Stimulated activated CD8-positive, alpha-beta memory T cell treated with anti-CD3 and anti-CD28 coated beads, Interleukin-4, amount 100 ng/mL, for 24 hours (primary cell): Measurements from ENCODE around the gene TOMM34.

ENCODE experiments used
- DNase-seq: peaks from one replicate; pipeline ENCODE4 v3.0.0-alpha.2; 2020; ENCODE audit warnings: low read depth

TOMM34 gene, protein sequence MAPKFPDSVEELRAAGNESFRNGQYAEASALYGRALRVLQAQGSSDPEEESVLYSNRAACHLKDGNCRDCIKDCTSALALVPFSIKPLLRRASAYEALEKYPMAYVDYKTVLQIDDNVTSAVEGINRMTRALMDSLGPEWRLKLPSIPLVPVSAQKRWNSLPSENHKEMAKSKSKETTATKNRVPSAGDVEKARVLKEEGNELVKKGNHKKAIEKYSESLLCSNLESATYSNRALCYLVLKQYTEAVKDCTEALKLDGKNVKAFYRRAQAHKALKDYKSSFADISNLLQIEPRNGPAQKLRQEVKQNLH

DNA sequence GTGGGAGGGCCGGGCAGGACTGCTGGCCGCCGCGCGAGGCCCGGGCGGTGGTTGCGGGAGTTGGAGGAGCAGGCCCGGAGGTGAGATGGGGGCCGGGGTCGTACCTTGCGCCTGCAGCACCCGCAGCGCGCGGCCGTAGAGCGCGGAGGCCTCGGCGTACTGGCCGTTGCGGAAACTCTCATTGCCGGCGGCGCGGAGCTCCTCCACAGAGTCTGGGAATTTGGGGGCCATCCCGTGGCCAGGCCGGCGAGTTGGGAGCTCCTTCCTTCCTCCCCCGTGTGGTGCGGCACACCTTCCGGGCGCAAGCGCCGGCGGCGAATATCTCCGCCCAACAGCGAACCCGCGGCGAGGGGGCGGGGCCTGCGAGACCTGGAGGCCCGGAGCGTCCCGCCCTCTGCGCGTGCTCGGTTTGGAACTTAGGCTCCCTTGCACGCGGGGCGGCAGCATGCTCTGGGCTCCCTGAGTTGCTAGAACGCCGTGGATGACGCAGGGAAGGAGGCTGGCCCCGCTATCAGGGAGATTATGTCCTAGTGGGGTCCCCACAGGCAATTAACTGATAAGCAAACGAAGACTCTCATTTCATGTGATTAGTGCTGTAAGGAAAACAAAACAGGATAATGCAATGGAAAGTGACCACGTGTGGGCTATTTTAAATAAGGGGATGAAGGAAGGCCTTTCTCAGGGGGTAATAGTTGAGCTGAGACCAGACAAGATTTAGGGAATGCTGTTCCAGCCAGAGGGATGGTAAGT is at the start of gene TOMM34:
Gene TOMM34, minus strand, starts transcription at position 295 of the 750 bp plus-strand sequence. Its CDS starts 64 bp downstream, at position 231.
- DNase-seq, result peak; percentile 94

DNA sequence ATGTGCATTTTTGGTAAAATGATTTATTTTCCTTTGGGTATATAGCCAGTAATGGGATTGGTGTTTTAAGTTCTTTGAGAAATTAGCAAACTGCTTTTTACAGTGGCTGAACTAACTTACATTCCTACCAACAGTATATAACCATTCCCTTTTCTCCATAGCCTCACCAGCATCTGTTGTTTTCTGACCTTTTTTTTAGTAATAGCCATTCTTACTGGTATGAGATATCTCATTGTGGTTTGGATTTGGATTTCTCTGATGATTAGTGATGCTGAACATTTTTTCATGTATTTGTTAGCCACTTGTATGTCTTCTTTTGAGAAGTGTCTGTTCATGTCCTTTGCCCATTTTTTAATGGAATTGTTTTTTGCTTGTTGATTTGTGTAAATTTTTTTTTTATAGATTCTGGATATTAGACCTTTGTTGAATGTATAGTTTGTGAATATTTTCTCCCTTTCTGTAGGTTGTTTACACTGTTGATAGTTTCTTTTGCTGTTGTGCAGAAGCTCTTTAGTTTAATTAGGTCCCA is 48.4 kb upstream of the TOMM34 start:
- no peak for DNase-seq

DNA sequence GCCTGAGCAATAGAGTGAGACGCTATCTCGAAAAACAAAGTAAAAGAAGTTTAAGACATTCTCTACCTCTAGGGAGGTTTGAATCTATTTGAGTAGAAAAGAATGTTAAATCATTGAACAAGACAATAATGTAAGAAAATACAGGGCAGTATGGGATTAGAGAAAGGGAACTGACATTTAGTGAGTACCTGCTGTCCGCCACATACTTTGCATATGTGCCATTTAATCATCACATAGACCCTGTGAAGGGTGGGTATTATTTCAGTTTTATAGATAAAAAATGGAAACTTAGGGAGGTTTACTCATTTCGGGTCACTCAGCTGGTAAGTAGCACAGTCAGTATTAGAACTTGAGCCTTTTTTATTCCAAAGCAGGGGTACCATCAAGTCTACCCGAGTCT is 37.5 kb upstream of the TOMM34 start:
- DNase-seq, result no peak

DNA sequence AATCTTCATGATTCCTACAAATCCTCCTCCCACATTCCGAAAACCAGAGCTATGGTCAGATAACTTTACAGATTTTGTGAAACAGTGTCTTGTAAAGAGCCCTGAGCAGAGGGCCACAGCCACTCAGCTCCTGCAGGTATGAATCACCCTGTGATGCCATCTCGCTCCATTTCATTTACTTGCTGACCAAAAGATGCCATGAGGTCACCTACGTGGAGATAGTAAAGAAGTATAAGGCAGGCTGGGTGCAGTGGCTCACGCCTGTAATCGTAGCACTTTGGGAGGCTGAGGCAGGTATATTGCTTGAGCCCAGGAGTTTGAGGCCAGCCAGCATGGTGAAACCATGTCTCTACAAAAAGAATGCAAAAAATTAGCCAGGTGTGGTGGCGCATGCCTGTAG is 37.0 kb upstream of the TOMM34 start:
- DNase-seq, result no peak

DNA sequence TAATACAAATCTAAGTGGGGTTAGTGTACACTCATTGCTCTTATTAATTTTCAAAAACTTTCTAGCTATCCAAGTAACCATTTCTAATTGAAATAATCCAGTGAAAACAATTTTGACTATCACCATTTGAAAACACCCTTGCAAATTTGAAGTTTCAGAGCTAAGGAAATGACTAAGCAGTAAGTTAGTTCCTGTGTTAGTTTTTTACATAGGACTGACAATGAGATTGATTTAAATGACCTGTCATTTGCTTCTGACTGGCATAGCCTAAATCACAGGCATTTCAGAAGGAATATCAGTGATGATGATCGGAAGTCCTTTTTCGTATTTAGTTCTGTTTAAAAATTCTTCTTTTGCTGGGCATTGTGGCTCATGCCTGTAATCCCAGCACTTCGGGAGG is 33.1 kb upstream of the TOMM34 start:
- no peak for DNase-seq

DNA sequence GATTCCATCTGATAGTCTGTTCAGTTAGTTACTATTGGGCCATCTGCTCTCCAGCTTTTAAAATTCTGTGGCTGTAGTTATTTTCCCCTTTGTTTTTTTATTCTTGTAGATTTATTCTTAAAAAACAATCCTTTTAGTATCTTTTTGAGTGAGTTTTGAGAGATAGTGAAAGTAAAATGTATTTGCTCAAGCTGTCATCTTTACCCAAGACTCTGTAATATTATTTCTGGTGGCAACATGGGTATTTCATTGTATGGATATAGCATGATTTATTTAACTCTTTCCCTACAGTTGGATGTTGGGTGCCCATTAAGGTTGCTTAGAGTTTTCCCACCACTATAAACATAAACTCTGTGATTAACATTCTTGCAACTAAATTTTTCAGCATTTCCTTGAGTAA is 30.8 kb upstream of the TOMM34 start:
- DNase-seq, result no peak

DNA sequence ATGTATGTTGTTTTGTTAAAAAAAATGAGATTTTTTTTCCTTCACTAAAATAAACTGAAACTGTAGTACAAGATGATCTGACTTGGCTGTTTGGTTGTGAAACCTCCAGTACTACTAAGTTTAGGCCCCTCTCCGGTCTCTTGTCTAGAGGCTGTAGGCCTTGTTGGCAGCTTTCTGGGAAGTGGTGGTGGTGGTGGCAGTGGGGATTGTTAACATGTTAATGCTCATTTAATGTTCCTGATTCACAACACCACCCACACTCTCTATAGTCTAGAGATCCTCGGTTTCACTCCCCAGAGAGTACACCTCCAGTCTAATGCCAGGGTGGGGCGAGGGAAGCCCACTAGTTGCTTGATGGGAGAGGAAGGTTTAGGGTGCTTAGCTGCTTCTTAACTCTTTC is 30.2 kb upstream of the TOMM34 start:
- DNase-seq, result peak; percentile 30

DNA sequence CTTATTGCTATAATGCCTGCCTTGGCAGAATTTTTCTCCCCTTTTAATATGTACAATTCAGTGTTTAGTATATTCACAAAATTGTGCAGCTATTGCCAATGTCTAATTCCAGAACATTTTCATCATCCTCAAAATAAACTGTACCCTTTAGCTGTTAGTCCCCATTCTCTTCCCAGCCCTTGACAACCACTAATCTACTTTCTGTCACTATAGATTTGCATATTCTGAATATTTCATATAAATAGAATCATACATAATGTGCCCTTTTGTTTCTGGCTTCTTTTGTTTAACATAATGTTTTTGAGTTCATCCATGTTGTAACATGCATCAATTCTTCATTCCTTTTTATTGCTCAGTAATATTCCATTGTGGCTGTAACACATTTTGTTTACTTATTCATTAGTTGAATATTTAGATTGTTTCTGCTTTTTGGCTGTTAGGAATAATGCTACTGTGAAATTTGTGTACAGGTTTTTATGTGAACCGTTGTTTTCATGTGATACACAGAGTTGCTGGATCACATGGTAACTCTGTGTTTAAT is 28.5 kb upstream of the TOMM34 start:
- DNase-seq, result no peak

DNA sequence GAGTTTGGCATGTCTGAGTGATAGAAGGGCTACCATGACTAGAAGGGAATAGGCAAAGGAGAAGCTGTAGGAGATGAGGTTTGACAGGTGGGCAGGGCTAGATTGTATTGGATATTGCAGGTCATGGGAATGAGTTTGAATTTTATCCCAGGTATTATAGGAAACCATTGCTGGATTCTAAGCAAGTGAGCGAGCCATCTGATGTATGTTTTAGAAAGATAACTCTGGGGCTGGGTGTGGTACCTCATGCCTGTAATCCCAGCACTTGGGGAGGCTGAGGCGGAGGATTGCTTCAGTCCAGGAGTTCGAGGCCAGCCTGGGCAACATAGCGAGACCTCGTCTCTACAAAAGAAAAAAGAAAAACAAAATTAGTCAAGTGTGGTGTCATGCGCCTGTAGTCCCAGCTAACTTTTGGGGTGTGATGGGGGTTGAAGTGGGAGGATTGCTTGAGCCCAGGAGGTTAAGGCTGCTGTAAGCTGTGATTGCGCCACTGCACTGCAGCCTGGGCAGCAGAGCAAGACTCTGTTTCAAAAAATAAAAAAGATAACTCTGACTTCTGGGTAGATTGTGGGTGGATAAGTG is 23.0 kb upstream of the TOMM34 start:
- DNase-seq, result no peak

DNA sequence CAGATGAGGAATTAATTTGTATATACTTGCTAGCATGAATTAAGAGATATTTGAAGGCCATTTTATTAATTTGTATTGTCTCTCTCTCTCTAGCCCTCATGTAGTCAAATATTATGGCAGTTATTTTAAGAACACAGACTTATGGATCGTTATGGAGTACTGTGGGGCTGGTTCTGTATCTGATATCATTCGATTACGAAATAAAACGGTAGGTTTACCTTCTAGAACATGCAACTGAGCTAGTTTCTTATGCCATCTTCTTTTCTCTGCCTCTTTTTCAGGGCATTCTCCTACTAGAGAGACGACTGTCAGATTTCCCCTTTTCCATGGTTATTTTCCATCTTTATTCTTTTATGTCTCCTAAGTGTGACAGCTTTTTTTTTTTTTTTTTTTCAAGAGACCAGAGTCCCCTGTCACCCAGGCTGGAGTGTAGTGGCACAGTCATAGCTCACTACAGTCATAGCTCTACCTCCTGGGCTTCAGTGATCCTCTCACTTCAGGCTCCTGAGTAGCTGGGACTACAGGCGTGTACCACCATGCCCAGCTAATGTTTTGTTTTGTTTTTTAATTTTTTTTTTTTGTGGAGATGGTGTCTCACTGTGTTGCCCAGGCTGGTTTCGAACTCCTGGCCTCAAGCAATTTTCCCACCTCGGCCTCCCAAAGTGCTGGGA is 21.7 kb upstream of the TOMM34 start:
- no peak for DNase-seq

DNA sequence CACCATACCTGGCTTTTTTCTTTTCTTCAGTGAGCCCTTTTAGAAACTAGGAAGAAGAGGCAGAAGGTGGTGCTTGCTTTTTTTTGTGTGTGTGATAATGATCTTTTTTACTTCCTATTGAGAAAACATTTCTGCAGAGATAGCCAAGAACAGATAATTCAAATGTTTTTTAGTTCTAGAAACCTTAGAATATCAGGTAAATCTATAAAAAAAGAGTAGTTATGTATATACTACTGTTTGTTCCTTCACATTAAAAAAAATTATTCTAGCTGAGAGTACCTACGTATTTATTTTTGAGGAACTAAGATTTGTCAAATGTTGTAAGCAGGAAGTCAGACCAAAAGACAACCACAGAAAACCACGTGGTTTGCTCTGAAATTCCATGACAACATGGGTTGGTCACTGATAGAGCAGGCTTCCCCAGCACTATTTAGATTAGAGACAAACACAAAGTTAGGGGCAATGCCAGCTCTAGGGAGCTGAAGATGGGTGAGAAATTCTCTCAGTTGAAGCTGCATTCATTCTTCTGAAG is 19.0 kb upstream of the TOMM34 start:
- peak; percentile 41 for DNase-seq

DNA sequence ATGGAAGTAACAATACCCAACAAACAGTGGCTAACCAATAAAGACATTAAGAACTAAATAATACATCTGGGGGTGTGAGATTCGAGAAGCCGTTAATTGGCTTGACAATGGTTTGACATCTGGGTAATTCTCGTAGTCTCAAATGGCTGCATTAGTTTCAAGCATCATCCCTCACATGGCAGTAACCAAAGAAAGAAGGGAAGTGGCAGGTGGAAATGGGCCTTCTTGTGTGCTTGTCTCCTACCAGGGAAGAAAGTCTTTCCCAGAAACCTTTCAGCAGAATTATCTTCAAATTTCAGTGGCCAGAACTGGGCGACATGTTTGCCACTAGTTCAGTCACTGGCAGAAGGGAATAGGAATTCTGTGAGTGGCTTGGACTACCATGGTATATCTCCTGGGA is 16.5 kb upstream of the TOMM34 start:
- no peak for DNase-seq

DNA sequence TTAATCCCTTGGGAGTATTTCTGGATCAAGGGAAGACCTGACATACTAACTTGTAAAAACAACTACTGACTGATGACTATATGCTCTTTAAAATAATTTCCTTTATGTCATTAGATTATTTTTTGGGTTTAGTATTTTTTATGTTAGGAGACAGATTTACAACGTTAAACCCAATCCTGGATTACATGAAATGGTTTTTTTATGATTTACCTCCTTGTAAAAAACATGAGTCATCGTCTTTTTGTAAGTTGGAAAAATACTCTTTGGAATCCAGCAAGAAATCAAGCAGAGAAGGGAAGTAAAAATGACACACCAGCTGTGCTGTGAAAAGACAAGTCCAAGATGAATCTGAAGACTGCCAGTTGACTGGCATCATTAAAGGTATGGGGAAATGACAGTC is 12.9 kb upstream of the TOMM34 start:
- DNase-seq, result no peak

DNA sequence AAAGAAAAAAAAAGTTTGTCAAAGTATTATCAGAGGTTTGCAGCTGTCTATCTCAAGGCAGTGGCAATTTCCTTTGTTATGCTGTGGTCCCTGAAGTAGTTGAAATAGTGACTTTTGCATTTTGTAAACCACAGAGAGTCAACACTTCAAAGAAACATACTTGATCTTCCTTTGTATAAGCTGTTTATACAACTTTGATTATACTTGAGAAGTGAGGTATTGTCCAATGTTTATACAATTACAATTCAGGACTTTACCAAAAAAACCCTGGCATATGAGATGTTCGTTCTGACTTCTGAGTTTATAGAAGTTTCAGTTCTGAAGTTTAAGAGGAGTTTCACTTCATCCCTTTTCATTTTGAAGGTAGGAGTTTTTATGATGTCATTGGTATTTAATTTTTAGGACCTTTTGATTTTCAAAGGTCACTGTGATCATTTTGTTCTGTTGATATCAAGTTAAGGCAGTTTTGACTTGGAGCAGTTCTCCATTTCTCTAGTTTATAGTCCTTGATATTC is 10.1 kb upstream of the TOMM34 start:
- no peak for DNase-seq

DNA sequence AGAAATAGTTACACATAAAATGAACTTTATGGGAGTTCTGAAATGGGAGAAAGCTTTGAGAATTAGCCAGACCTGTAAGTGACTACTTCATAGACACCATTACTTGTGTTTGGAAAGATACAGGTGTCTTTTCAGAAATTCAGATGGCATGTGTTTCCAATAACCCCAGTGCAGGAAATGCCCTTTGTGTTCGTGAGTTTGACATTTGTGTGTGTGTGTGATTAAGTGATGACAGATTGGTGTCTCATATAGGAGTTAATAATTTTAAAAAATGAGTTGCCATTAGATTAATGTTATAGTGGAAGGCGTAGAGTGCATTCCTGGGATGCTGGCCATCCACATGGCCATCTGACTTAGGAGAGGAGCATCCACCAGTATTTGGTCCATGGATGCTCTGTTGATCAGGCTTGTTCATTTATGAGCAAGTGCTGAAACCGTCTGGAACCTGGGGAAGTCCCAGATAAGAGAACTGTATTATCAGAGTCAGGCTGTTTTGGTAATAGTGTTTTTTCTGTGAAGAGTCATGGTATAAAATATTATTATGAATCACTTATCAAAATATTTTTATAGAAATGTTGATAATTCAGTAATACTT is 9.2 kb upstream of the TOMM34 start:
- no peak for DNase-seq

DNA sequence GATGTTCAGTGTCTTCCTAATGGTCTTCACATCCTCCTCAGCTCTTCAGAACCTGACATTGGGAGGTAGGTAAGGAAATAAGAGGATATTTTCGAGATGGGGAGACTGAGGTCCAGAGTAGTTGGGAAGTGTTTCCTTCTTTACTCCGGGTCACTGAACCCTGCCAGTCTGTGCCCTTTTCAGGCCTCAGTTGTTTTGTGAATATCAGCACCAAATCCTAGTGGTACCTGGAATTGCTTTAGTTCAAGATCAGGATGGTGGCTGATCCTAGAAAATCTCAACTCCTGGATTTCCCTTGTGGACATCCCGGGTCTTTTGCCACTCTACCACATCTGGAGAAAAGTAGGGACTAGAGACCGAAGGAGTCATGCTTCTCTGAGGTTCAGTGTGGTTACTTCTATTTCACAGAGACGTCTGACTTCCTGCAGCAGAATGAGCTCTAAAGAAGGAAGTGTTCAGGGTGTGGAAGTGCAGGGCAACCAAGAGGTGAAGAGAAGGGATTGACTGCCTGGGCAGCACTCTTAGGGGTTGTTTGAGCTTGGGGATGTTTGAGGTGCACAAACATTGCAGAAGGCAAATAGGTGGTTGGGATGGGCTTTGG is 7.1 kb upstream of the TOMM34 start:
- no peak for DNase-seq

DNA sequence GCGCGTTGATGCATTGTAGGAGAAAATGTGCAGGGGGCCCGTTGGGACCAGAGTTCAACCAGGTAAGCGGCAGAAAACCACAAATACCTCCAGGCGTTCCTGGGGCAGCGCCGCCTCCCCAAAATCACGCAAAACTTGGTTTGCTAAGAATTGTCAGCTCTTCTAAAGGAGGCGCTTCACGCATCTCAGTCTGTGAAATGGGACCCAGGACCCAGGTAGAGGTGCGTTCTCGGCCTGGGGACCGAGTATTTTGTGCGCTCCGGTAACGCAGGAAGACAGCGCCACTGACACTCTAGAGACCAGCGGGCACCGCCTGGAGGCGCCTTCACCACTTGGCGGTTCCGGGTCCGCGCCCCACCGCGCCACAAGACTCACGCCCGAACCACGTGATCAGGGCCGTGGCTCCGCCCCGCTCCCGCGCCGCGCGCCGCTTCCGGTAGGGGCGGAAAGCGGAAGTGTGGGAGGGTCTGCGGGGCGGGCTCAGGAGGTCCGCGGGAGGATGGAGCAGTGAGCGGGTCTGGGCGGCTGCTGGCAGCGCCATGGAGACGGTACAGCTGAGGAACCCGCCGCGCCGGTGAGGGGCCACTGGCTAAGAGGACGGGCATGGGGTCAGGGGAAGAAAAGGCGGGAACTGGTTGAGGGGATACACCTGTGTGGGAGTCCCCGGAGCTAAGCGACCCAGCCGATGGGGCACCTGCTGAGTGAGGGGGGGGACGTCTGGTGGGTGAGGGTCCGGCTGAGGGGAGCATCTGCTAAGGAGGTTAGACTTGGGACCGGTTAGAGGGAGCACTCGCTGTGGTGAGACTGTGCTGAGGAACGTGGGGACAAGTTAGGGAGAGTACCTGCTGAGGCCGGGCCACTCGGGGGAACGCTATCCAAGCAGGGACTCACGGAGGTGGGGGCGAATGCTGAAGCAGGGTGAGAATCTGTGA is 6.1 kb upstream of the TOMM34 start, which contains the start of gene STK4:
Gene STK4, plus strand, starts transcription at position 483 of the 932 bp plus-strand sequence. Its CDS starts 57 bp downstream, at position 540.
- peak; percentile 92 for DNase-seq

DNA sequence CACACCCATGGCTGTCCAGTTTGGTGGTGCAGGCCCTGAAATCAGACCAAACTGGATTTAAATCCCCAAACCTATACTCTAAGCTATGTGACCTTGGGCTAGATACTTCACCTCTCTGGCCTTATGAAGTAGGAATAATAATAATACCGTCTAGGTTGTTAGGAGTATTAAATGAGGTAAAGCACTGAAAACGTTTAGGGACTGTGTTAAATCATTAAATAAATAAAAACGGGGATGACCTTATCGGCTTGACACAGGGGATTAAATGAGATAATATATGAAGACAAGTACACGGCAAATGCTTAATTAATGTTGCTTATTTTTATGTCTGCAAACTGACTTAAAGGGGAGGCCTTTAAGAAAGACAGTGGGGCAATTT is 5.4 kb upstream of the TOMM34 start:
- no peak for DNase-seq

DNA sequence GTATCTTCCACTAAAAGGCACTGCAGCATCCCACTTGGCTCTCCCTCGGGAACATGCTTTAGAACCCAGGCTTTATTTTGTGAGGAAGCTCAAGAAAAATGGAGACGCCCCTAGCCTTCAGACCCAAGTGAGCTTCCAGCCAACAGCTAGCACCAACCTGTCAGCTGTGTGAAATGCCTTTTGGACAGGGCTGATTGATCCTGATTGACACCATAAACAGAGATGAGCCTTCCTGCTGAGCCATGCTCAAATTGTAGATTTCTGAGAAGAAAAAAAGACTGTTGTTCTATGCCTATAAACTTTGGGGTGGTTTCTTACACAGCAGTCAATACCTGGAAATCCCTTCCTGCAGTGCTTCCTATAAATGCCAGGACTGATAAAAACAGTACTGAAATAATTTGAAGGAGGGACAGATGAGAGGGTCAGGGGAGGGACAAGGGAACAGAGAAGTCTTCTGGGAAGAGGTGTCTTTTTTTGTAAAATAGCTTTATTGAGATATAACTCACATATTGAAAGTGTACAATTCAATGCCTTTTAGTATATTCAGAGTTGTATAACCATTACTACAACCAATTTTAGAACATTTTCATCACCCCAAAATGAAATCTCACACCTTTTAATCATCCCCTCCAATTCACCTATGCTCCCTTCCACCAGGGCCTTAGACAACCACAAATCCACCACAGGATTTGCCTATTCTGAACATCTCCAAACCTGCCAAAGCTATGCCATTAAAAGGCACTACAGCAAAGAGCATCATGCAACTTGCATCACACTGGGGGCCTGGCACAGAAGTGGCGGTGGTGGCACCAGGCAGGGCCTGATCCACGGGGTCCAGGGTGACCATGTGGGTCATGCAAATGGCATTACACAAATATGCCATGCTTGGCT is 3.4 kb upstream of the TOMM34 start:
- no peak for DNase-seq
